Activated CD8-positive, alpha-beta memory T cell treated with anti-CD3 and anti-CD28 coated beads, Interleukin-2, amount 50 U/mL, for 48 hours (primary cell): ENCODE measurements around the gene RBCK1.
"Not testable (repeated sequence)": the region's sequence is repeated elsewhere in the genome, so short reads cannot be mapped to it uniquely, and the experiment has no call there.

Source experiments
- DNase-seq: peaks from one replicate; pipeline ENCODE4 v3.0.0-alpha.2; 2020

Gene RBCK1

GRCh38 chr20:407953-408842, at the start of gene RBCK1:
Gene RBCK1, plus strand, starts transcription at chr20:408299. Its CDS starts 459 bp downstream, at chr20:408758.
- DNase-seq = peak; percentile 93

GRCh38 chr20:358891-359555, 49.1 kb upstream of the RBCK1 start:
- DNase-seq = no peak

GRCh38 chr20:361561-361960, 46.5 kb upstream of the RBCK1 start:
- no peak for DNase-seq

- peak; percentile 68 for DNase-seq
Observed at GRCh38 chr20:362271-363254, 45.5 kb upstream of the RBCK1 start.

- no peak for DNase-seq
Observed at GRCh38 chr20:363319-364078, 44.6 kb upstream of the RBCK1 start.

- no peak for DNase-seq
Observed at GRCh38 chr20:364905-365794, 42.9 kb upstream of the RBCK1 start.

- no peak for DNase-seq
Observed at GRCh38 chr20:366041-366718, 41.9 kb upstream of the RBCK1 start.

- DNase-seq = no peak
Observed at GRCh38 chr20:366719-367485, 41.2 kb upstream of the RBCK1 start.

GRCh38 chr20:367486-367887, 40.6 kb upstream of the RBCK1 start:
- no peak for DNase-seq

GRCh38 chr20:368915-369314, 39.2 kb upstream of the RBCK1 start:
- no peak for DNase-seq

- no peak for DNase-seq
Observed at GRCh38 chr20:370151-370600, 37.9 kb upstream of the RBCK1 start.

GRCh38 chr20:370977-371754, 36.9 kb upstream of the RBCK1 start:
- no peak for DNase-seq

- DNase-seq = no peak
Observed at GRCh38 chr20:371755-372542, 36.1 kb upstream of the RBCK1 start.

GRCh38 chr20:372543-373082, 35.5 kb upstream of the RBCK1 start:
- DNase-seq = not testable (repeated sequence)

- DNase-seq = no peak
Observed at GRCh38 chr20:373171-373890, 34.8 kb upstream of the RBCK1 start.

- DNase-seq = no peak
Observed at GRCh38 chr20:375265-375889, 32.7 kb upstream of the RBCK1 start.
